Left hindlimb (tissue), 1 donor: Measurements from ENCODE around the gene RPS19BP1.

Source experiments
- DNase-seq: peaks from one replicate; pipeline ENCODE4 v3.0.0-alpha.2; 2018

Gene RPS19BP1

GRCh38 chr22:39488563-39489083 lies 43.9 kb downstream of the RPS19BP1 start:
- no peak for DNase-seq

DNA sequence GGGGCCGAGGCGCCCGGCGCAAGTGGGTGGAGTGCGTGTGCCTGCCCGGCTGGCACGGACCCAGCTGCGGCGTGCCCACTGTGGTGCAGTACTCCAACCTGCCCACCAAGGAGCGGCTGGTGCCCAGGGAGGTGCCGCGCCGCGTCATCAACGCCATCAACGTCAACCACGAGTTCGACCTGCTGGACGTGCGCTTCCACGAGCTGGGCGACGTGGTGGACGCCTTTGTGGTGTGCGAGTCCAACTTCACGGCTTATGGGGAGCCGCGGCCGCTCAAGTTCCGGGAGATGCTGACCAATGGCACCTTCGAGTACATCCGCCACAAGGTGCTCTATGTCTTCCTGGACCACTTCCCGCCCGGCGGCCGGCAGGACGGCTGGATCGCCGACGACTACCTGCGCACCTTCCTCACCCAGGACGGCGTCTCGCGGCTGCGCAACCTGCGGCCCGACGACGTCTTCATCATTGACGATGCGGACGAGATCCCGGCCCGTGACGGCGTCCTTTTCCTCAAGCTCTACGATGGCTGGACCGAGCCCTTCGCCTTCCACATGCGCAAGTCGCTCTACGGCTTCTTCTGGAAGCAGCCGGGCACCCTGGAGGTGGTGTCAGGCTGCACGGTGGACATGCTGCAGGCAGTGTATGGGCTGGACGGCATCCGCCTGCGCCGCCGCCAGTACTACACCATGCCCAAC lies 44.6 kb downstream of the RPS19BP1 start:
- DNase-seq, result no peak

GRCh38 chr22:39486951-39487825 lies 45.4 kb downstream of the RPS19BP1 start:
- DNase-seq, result no peak

- DNase-seq, result no peak
Observed at GRCh38 chr22:39482768-39483167, 49.8 kb downstream of the RPS19BP1 start.

DNA sequence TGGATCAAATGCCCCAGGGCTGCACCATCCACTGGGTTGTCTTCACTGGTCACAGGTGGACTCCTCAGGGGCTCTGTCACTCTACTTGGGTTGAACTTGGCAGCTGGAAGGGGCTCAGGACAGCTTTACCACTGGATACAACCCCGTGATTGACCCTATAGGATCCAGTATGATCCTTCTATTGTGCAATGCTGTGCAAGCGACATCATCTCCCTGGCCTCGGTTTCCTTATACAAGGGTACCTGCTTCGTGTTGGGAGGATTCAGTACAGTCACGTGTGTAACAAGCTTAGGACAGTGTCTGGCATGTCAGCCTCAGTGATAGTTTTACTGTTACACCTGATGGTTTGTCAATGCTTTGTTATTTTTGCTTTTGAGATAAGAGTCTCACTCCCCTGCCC lies 51.0 kb downstream of the RPS19BP1 start:
- DNase-seq, result no peak

DNA sequence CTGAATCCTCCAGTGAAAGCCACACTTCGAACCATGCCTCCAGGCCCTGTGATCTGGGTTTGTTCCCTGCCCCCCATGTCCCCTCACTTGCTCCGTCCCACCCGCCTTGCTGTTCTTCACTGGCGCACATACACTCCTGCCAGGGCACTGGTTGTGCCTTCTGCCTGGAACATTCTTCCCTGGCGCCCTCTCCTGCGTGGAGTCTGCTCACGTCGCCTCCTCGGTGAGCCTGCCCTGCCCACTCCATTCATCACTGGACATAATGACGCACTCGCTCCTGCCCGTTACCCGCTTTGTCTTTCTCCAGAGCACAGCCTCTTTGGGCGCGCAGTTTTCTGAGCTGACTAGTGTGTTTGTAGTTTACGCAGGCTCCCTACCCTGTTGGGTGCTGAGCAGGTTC lies 51.5 kb downstream of the RPS19BP1 start:
- DNase-seq, result no peak

- DNase-seq, result no peak
Observed at GRCh38 chr22:39480557-39480956, 52.0 kb downstream of the RPS19BP1 start.

- no peak for DNase-seq
Observed at GRCh38 chr22:39479254-39479653, 53.3 kb downstream of the RPS19BP1 start.
